HS-27A (cell line): Measurements from ENCODE around the gene S100A8.
"Not testable (repeated sequence)": the region's sequence is repeated elsewhere in the genome, so short reads cannot be mapped to it uniquely, and the experiment has no call there.

Experiments used
- DNase-seq: peaks from one replicate; pipeline ENCODE4 v3.0.0-alpha.2; 2012; ENCODE audit warnings: low read depth, missing footprints

S100A8 gene

DNA sequence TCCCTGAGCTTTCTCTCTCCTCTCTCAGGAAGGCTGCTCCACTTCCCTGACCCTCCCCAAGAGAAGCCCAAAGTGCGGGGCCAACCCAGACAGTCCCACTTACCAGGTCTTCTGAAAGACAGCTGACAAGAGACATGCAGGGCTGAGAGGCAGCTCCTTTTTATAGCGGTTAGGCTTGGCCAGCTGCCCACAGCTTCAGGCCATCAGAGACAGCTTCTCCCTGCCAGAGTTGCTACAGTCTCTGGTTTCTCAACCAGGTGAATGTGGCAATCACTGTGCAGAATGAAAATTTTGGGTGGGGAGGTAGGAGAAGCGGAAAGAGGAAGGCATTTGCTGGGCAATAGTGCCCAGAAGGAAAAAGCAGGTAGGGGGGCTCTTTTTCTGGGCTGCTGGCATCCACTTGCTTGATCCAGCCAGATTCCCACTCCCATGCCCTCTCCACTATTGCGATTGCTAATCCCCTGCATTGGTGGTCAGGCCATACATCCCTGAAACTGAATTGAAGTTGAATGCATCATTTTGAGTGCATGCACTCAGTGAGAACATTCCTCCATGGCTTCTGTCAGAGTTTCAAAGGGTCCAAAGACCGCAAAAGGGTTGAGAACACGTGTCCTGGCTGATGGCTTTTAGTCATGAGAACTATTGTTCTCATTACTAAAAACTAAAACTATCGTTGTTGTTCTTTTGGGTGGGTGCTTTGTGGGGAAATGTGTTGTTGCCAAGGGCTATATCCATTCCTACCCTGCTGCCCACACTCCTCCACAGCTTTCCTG is at the start of gene S100A8:
S100A8 (minus strand) TSS at position 136 of the 773 bp plus-strand sequence. CDS start 538 bp downstream, outside the sequence.
- no peak for DNase-seq

DNA sequence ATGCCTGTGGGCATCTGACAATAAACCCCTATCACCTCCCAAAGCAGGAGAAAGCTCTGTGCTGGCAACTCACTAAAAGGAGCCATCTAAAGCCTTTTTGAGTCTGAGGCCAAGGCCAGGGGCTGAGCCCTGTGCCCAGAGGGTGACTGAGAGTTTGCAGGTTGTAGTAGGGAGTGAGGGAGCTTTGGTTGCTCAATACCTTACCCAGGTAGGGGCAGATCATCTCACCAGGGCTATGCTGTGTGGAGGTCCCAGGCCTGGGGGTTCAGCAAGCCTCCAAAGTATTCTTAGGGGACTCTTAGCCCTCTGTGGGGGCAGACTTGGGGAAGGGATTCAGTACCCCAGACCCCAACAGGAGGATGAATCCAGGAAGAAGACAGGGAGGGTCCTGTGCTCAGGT is 48.4 kb upstream of the S100A8 start:
- DNase-seq = no peak

DNA sequence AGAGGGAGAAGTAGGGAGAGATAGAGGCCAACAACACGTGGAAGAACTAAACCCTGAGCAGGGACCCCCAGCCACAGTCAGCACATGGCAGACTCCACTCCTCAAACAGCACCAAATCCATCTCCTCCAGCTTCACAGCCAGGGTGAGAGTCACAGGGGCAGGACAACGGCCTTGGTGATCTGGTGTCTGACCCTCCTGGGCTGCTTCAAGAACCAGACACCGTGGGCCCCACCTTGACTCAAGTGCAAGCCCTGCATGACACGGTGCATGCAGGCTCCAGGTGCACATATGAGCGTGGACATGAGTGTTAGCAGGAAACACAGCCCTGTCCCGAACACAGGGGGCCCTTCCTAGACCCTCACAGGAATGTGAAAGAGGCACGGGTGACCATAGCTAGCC is 47.7 kb upstream of the S100A8 start:
- no peak for DNase-seq

DNA sequence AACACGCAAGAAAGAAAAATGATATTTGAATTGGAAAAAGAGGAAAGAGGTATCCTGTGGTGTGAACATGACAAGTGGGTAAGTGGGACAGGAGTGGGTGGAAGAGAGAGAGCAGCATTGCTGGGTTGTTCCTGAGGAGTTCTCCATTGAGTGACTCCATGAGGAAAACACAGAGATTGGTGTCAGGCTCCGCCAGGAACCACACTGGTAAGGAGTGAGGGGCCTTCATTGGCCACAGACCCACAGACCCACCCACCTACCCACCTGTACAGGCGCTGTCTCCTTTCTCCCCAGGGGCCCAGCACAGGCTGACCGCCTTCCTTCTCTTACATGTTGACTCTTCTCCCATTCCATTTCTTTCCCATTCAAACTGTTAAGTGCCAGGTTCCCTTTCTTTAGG is 46.4 kb upstream of the S100A8 start:
- DNase-seq = no peak

DNA sequence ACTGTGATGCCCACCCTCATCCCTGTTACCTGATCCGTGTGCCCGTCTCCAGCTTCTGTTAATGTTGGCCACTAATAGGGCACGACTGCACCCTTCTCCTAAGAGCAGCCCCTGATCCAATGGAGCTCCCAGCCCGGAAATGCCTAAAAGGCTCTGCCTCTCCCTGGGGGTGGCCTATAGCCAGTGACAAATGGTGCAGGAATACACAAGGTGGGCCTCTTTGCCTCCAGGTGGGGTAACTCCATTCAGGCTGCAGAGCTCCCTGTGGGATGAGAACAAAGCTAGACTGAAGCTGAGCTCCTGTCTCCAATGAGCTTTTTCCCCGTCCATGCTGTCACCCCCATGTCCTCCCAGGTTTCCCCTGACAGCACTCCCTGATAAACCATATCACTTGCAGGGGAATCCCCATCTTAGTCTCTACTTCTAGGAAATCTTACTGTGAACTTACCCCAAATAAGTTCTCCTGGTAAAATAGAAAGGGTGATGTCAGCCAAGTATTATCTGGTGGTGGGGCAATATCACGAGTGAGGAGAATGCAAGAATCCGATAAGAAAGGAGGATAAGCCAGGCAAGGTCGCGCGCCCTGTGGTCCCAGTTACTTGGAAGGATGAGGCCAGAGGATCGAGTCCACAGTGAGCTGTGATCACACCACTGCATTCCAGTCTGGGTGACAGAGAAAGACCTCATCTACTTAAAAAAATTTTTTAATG is 44.0 kb upstream of the S100A8 start:
- no peak for DNase-seq

DNA sequence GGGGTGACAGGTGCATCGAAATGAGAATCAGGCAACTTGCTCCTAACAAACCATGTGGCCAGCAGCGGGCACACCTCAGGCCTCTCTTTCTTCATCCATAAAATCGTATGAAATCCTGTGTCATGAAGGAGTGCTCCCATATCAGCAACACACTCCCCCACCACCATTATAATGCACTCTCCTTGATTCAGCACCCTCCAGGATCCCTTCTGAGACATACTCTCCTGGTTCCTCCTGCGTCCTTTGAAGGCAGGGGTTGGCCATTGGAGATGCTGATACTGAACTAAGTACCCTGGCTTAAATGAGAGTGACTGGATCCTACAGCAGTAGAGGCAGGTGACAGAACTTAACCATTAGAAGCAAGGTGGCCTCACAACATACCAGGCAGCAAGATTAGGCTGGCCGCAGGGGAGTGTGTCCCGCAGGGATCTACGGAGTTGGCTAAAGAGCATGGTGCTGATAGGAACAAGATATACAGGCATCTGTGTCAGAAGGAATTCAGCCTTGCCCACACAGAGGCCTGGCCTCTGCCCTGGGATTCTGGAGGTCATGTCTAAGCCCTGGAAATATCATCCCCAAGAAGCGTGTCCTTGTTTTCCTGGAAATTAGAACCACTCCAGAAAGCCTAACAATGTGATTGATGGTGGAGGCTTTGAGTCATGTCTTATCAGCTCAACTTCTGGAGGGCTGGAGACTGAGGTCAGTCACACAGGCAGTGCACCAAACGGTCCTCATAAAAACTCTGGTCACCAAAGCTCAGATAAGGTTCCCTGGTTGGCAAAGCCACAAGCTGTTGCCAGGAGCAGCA is 42.2 kb upstream of the S100A8 start:
- DNase-seq = no peak

DNA sequence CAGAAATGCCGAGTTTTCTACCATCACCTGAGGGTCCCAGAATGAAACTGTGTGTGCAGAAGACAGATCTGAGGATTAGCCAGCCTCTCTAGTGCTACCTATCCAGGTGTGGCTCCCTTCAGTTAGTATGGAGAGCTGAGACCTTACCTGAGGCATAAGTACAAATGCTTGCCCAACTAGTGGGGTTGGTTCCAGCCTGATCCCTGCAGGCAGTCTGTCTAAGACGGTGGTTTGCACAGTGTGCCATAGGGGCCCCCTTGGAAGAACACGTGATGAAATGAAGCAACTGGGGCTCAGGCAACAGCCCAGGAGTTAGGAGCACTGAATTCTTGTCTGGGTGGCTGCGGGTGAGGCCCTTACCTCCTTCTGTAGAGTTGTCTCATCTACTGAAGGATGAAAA is 41.1 kb upstream of the S100A8 start:
- no peak for DNase-seq

DNA sequence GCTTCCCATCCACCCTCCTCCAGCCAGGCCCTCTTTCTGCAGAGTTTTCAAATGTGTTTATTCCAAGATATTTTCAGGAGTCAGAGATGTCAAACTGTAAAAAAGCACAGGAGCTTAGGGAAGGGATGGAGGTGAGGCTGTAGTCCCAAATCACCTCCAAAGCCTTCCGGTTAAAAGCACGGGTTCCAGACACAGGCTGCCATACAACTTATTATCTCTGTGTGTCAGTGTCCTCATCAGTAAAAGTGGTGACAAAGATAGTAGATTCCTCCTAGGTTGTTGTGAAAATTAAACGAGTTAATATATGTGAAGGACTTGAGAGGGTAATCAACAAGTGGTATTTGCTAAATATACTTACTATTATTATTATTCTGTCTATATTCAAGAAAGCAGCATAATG is 40.6 kb upstream of the S100A8 start:
- no peak for DNase-seq

DNA sequence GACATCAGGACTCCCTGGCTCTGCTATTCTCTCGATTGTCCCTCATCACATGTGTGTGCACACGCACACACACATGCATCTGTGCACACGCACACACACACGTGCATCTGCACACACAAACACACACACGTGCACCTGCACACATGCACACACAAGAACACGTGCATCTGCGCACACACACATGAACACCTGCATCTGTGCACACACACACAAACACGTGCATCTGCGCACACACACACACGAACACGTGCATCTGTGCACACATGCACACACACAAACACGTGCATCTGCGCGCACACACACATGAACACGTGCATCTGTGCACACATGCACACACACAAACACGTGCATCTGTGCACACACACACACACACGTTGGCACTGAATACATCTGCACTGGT is 40.1 kb upstream of the S100A8 start:
- DNase-seq = no peak

DNA sequence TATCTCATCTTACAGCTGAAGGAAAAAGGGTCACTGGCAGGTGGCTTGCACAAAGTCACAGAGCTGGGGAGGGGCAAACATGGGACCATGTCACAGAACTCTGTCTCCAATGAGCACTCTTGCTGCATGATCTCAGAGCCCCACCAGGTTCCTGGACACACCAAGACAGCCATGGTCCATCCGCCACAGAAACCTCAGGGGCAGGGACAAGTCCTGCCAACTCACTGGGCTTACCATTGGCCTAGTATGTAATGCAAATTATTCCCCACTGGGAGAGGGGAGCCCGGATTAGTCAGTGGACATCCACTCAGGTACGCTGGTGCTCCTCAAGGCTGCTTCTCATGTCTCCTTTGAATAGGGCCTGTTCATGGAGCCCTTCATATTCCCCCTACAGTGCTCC is 39.7 kb upstream of the S100A8 start:
- no peak for DNase-seq

DNA sequence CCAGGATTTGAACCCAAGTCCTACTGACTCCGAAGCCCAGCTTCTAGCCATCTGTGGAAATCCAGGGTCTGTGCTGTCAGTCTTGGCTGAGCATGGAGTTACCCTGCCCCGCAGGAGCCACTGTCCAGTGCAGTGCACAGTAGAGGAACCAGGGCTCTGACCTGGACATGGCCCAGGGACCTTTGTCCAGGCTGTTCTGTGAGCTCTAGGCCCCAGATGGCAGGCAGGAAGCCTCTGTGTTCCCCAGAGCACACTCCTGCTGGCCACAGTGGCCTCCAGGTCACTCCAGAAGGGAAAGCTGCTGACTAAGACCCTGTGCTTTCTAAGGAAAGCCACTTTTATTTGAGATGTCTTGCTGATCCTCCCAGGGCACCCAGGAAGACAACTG is 39.3 kb upstream of the S100A8 start:
- no peak for DNase-seq

DNA sequence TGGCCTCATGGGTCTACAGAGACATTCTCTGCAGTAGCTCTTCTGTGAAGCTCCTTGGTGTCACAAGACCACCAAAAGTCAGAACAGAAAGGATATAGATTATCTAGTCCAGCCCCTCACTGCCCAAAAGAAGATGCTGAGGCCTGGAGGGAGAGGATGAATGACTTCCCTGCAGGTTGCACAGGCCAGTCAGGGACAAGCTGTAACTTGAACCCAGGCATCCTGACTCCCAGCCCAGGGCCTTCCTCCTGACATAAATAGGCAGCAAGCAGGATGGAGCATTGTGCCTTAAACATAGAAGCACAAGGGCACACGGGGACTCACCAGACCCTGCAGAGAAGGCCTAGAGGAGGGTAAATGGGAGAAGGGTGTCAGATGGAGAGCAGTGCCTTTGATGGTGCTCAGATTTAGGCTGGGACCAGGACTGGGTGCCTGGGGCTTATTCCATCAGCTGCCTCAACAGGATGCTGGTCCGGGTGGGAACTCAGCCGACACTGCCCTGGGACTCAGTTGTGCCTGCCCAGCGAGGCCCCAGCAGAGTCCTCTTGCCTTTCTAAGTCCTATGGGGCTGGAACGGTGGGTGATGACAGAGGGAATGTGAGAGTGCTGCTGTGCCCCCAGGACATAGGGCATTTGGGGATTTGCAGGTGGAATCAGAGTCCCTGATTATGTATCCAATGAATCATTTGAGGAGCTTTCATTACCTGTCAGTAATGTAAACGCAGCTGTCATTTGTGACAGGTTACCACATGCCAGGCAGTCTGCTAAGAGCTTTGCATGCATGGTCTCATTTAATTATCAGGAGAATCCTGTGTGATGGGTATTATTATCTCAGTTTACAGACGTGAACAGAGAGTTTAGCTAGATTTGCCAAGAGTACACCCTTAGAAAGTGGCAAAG is 38.6 kb upstream of the S100A8 start:
- no peak for DNase-seq

DNA sequence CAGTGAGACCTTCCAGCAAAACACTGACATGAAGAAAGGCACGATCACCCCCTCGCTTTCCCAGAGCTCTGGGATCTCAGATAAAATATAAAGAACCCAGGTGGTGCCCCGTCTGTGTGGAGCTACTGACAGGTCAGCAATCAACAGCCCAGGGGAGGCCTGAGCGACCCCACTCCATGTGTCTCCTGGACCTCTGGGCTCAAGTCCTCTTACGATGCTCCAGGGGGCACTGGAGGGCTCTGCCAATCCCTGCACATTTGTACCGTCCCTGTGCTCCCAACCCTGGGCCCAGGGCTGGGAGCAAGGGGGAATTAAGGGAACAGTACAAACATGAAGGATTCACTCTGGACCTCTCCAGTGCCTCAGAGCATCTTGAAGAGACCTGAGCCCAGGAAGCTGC is 37.9 kb upstream of the S100A8 start:
- DNase-seq = no peak

DNA sequence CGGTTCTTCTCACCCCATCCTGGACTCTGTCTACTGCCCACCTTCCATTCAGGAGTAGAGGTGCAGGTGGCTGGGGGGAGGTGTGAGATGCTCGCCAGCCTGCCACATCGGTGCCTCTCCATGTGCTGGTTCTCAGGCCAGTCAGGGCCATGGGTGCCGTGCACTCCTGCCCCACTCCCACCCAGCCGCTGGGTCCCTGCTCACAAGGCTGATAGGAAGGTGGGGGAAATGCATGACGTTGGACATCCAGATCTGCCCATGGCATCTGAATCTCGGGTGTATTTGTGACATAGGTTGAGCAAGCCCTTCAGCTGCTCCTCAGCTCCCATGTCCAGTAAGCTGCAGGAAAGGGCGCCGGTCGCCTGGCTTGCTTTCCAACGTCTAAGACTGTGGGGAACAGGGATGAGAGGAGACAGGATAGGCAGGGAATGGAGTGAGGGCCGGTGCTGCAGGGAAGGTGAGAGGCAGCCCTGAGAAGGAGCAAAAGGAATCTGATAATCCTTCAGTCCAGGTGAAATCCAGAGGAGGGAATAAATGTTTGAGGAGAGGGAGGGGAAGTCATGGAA is 37.3 kb upstream of the S100A8 start:
- DNase-seq = no peak

DNA sequence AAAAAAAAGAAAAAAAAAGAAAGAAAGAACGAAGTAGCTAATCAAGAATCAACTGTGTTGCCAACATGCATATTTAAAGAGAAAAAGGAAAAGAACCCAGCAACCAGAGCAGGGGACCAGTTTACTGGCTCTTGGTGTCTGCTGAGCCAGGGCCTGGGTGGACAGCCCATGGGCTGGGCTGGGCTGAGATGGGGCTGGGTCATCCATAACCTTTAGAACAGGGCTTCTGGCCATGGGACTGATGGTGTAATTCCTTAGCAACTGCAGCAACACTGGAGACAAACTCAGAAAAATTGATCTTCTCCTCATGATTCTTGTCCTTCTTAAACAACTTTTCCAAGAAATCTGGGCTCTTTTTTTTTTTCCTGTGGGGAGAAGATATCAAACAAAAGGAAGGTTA is 35.9 kb upstream of the S100A8 start:
- no peak for DNase-seq

DNA sequence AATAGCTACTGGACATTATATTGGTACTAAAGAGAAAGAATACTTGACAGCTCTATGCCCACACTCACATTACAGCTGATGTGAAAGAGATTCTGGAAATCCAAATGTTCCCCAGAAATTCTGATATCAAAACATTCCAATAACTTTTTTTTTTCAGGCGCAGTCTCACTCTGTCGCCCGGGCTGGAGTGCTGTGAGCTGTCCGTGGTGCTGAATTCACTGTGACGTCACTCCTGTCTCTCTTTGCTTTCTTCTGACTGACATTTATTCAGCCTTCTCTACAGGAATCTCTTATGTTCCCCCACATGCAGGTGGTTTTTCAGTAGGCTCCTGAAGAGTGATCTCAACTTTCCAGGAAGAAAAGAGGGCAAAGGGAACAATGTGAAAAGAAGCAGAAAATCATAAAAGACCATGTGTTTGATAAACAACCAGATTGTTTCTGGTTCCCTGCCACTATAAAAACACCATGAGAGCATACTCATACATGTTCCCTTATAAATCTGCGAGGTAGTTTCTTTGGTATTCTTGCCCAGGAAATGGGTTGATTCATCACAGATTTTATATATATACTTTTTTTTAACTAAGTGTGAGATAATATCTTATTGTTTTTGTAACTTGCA is 31.7 kb upstream of the S100A8 start:
- peak; percentile 30 for DNase-seq

DNA sequence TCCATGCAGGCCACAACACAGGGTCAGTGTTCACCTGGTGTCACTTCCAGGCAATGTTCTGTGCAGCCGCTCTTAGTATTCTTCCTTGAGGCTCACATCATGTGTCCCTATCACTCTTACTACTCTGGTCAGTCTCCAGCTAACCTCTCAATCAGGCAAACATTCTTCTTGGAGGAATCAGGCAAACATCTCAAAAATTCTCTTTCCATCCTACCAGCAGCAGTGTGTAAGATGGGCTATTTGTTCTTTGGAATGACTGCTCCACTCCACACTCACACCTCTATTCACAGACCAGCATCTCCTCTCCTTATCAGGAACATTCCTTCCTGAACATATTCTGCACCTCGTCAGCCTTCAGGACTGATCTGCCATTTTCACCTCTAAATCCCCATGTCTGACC is 29.4 kb upstream of the S100A8 start:
- no peak for DNase-seq

DNA sequence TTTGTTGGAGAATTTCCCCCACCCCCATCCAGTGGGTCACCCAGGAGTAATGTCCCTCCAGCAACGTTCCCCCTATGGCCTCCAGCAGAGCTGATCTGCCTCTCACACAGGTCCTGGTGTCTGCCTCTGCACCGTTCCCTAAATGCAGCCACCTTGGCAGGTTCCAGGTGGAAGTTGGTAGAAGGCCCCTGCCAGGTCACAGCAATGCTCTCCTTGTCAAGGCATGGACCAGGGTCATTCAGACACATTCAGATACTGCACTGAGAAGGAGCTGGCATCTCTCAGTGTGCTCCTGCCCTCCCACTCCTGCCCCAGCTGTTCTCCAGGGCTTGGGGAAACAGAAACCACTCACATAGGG is 28.5 kb upstream of the S100A8 start:
- DNase-seq = not testable (repeated sequence)

DNA sequence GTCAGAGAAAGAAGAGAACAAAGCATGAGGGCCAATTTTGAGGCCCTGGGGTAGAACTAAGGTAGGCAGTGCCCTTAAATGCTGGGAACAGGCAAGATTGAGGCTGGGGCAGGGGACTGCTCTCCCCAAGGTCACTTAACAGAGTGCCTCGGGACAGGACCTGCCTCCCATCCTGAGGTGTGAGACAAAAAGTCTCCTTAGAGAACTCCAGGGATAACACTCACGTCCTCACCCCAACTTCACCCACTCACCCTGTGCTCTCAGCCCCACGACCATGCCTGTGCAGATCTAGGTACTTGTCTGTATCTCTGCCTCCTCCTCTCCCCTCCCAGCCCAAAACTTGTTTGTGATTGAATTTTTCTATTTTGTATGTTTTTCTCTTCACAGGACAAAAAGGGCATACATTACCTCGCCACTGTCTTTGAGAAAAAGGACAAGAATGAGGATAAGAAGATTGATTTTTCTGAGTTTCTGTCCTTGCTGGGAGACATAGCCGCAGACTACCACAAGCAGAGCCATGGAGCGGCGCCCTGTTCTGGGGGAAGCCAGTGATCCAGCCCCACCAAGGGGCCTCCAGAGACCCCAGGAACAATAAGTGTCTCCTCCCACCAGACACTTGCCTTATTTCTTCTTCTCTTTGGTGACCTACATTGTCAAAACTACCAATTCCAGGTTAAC is 28.0 kb upstream of the S100A8 start:
- not testable (repeated sequence) for DNase-seq

DNA sequence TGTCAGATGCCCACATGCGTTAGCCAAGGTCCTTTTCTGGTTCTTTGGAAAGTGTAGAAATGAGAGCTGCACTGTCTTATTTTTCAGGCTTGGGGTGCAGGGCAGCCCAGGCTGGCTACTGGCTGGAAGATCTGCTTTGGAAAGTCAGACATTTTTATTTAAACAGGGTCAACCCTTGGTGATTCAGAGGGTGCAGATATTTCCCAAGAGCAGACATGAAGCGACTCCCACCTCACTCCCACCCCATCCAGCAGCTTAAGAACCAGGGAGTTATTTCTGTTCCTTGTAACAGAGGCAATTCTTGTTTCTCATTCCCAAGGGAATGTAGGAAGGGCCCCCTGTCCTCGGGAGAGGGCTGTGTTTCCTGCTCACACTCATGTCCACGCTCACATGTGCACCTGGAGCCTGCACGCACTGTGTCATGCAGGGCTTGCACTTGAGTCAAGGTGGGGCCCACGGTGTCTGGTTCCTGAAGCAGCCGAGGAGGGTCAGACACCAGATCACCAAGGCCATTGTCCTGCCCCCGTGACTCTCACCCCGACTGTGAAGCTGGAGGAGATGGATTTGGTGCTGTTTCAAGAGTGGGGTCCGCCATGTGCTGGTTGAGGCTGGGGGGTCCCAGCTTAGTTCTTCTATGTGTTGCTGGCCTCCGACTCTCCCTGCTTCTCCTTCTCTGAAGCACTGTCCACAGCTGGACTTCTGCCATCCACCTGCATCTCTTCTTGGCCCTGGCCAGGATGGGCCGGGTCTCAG is 26.4 kb upstream of the S100A8 start:
- DNase-seq = no peak
